8988T (cell line): ENCODE measurements around the gene ANAPC5.
"Not testable (repeated sequence)": the region's sequence is repeated elsewhere in the genome, so short reads cannot be mapped to it uniquely, and the experiment has no call there.

Experiments used
- DNase-seq: peaks from one replicate; pipeline ENCODE4 v3.0.0; 2011

ANAPC5 gene, protein sequence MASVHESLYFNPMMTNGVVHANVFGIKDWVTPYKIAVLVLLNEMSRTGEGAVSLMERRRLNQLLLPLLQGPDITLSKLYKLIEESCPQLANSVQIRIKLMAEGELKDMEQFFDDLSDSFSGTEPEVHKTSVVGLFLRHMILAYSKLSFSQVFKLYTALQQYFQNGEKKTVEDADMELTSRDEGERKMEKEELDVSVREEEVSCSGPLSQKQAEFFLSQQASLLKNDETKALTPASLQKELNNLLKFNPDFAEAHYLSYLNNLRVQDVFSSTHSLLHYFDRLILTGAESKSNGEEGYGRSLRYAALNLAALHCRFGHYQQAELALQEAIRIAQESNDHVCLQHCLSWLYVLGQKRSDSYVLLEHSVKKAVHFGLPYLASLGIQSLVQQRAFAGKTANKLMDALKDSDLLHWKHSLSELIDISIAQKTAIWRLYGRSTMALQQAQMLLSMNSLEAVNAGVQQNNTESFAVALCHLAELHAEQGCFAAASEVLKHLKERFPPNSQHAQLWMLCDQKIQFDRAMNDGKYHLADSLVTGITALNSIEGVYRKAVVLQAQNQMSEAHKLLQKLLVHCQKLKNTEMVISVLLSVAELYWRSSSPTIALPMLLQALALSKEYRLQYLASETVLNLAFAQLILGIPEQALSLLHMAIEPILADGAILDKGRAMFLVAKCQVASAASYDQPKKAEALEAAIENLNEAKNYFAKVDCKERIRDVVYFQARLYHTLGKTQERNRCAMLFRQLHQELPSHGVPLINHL

DNA sequence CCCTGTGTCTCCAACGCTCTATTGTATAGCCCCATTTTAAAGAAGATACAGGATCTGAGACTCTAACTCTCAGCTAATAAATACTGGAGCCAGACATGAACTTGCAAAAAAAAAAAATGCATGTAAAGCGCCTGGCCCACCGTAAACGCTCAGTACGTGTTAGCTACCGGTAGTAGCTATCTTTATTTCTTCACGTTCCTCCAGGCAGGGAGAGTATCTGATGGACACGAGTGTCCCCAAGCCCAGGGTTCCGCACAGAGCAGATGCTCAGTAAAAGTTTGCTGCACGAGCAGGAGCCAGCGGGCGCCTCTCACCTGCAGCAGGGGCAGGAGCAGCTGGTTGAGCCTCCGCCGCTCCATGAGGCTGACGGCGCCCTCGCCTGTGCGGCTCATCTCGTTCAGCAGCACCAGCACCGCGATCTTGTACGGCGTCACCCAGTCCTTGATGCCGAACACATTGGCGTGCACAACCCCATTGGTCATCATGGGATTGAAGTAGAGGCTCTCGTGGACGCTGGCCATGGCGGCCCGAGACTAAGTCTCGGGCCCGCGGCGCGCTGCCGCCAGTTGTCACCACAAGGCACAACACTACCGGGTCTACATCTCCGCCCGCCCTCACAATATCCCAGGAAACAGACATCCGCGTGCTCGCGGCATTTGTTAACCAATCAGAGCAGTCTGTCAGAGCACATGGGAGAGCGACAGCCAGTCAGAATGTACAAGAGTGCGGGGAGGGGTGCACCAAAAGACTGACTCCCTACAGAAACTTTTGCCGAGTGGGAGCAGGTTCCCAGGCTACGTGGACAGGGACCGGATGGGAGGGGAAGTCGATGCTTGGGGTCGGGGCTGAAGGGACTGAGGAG is at the start of gene ANAPC5:
Gene ANAPC5 (minus strand): TSS at position 592 of the 862 bp plus-strand sequence. CDS start 71 bp downstream, at position 521.
- peak; percentile 78 for DNase-seq

GRCh38 chr12:121400332-121401139 is 48.3 kb upstream of the ANAPC5 start:
- DNase-seq: no peak

GRCh38 chr12:121399391-121400331 is 47.5 kb upstream of the ANAPC5 start, which contains the start of gene RNF34:
Gene RNF34, plus strand, starts transcription at chr12:121400118. Its CDS starts 95 bp downstream, at chr12:121400213.
- DNase-seq: peak; percentile 70

- no peak for DNase-seq
These were observed 46.1 kb upstream of the ANAPC5 start for GRCh38 chr12:121398355-121398754.

DNA sequence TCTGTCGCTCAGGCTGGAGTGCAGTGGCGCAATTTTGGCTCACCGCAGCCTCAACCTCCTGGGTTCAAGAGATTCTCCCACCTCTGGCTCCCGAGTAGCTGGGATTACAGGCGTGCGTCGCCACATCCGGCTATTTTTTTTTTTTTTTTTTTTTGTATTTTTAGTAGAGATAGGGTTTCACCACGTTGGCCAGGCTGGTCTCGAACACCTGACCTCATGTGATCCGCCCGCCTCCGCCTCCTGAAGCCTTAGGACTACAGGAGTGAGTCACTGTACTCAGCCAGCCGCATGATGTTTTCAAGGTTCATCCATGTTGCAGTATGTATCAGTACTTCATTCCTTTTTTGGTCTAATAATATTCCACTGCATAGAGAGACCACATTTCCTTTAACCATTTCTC is 45.3 kb upstream of the ANAPC5 start:
- DNase-seq: no peak

- DNase-seq: no peak
These were observed 40.1 kb upstream of the ANAPC5 start for GRCh38 chr12:121392325-121392716.

DNA sequence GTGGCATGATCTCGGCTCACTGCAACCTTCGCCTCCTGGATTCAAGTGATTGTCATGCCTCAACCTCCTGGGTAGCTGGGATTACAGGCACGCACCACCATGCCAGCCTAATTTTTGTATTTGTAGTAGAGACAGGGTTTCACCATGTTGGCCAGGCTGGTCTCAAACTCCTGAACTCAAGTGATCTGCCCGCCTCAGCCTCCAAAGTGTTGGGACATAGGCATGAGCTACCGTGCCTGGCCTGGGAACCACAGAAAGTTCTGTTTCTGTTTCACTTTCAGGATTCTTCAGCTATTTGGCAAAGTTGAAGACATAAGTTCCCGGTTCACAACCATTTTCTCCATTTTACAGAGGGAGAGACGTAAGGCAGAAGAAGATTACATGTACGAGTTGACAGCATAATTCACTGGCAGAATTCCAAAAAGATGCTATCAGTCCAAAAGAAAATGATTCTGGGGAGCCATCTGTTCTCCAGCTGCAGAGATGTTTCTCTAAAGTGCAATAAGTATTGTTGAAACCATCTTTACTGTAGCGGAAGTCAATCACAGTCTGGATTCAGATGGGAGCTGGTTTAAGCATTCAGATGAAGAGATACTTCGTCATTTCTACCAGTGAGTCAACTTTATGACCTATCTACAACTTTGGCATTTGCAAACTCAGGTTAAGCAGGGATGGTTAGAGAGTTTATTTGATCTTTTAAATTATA is 39.6 kb upstream of the ANAPC5 start:
- no peak for DNase-seq

DNA sequence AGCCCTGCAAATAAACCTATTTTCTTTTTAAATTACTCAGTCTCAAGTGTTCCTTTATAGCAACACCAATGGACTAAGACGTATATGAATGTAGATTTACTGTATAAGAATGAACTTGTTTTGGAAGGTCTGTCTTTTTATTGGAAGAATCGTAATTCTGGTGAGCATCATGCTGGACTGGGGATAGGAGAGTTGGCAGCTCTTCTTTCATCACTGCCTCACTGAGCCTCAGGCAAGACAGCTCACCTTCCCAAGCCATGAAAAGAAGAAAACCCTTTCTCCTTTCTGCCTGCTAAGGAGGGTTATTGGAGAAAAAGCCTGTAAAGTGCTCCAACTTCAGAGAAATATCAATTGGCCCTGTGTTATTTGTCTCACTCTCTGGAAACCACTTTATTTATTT is 38.6 kb upstream of the ANAPC5 start:
- DNase-seq: no peak

- DNase-seq: no peak
These were observed 36.3 kb upstream of the ANAPC5 start for GRCh38 chr12:121388421-121388981.

GRCh38 chr12:121384891-121385290 is 32.7 kb upstream of the ANAPC5 start:
- not testable (repeated sequence) for DNase-seq

GRCh38 chr12:121383601-121384021 is 31.4 kb upstream of the ANAPC5 start:
- no peak for DNase-seq

DNA sequence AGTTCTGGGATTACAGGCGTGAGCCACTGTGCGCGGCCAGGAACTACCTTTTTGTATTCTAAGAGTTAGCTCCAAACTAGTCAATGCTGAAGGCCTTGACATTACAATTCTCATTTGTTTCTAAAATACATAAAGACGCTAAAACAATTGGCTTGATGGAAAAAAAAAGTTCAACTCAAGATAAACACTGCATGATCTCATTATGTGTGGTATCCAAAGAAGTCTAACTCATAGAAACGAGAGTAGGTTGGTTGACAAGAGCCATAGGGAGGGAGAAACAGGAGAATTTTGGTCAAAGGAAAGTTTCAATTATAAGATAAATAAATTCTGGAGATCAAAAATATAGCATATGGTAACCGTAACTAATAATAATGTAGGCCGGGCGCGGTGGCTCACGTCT is 27.7 kb upstream of the ANAPC5 start:
- no peak for DNase-seq

DNA sequence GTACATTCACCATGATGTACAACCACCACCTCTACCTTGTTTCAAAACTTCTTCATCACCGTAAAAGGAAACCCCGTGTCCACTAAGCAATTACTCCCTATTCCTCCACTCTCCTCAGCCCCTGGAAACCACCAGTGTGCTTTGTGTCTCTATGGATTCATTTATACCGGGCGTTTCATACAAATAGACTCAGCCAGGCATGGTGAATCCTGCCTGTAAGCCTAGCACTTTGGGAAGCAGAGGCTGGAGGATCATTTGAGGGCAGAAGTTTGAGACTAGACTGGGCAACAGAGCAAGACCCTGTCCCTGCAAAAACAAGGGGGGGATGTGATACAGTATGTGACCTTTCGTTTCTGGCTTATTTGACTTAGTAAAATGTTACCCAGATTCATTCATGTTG is 26.5 kb upstream of the ANAPC5 start:
- no peak for DNase-seq

GRCh38 chr12:121376754-121377697 is 24.8 kb upstream of the ANAPC5 start:
- no peak for DNase-seq

DNA sequence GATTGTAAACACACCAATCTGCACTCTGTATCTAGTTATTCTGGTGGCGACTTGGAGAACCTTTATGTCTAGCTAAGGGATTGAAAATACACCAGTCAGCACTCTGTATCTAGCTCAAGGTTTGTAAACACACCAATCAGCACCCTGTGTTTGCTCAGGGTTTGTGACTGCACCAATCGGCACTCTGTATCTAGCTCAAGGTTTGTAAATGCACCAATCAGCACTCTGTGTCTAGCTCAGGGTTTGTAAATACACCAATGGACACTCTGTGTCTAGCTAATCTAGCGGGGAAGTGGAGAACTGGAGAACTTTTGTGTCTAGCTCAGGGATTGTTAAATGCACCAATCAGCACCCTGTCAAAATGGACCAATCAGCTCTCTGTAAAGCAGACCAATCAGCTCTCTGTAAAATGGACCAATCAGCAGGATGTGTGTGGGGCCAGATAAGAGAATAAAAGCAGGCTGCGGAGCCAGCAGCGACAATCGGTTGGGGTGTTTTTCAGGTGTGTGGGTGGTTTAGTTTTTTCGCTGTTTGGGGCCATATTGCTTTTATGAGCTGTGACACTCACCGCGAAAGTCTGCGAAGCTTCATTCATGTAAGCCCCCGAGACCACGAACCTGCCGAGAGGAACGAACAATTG is 22.9 kb upstream of the ANAPC5 start:
- not testable (repeated sequence) for DNase-seq

GRCh38 chr12:121374336-121374735 is 22.1 kb upstream of the ANAPC5 start:
- not testable (repeated sequence) for DNase-seq

GRCh38 chr12:121373755-121374154 is 21.5 kb upstream of the ANAPC5 start:
- DNase-seq: no peak

GRCh38 chr12:121371404-121371803 is 19.2 kb upstream of the ANAPC5 start:
- DNase-seq: no peak
